SKM-1 treated with dmso at 0.1 percent for 144 hours (cell line): ENCODE measurements around the gene GABARAPL1.
"Not testable (repeated sequence)": the region's sequence is repeated elsewhere in the genome, so short reads cannot be mapped to it uniquely, and the experiment has no call there.

Experiments
- DNase-seq: peaks from one replicate; lab custom pipeline; 2025; ENCODE audit not compliant: unreplicated experiment; lab: John Stamatoyannopoulos, UW

GABARAPL1 gene

GRCh38 chr12:10212739-10213131 lies at the start of gene GABARAPL1:
GABARAPL1 (plus strand) TSS chr12:10212877; CDS start chr12:10213130, 253 bp downstream.
- DNase-seq: peak; percentile 26

DNA sequence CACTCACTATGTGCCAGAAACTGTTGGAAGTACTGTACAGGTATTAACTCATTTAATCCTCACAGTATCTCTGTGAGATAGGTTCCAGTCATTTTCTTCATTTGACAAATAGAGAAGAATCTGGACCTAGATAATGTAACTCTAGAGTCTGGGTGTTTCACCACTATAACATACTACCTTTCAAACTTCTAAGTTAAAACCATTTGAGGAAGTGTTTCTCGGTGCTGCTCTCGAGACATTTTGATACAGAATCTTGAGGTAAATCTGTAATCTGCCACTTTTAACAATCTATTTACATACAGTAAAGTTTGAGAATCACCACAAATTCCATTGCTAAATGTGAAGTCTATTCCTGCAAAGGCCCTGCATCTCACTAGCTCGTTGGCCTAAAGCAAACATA lies 49.6 kb upstream of the GABARAPL1 start:
- DNase-seq: peak; percentile 16

DNA sequence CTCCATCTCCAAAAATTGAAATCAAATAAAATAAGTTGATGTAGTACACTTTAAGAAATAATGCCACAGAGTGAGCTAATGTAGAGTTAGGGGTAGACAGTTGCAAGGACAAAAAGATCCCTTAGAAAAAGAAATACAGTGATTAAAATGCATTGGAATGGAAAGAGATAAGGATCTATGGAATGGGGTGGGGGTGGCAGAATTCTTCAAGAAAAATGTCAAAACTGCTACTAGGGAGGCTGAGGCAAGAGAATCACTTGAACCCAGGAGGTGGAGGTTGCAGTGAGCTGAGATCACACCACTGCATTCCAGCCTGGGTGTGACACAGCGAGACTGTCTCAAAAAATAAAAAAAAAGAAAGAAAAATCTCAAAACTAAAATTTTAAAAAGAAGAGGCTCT lies 47.3 kb upstream of the GABARAPL1 start:
- no peak for DNase-seq

GRCh38 chr12:10167599-10167998 lies 45.1 kb upstream of the GABARAPL1 start:
- peak; percentile 86 for DNase-seq

DNA sequence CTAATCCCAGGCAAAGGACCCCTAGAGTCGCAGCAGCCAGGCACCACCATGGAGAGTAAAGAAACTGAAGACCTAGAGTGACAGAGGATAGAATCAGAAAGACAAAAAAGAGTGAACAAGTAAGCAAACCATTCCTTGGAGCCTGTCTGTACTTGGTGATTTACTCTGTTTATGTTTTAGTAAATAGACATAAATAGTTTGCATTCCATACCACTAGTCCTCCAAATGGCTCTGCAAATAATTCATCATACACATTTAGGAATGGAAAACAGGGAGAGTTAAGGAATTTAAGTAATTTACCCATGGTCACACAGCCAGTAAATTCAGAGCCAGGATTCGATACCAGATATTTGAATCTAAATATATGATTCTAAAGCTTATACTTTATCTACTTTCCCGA lies 43.6 kb upstream of the GABARAPL1 start:
- no peak for DNase-seq

DNA sequence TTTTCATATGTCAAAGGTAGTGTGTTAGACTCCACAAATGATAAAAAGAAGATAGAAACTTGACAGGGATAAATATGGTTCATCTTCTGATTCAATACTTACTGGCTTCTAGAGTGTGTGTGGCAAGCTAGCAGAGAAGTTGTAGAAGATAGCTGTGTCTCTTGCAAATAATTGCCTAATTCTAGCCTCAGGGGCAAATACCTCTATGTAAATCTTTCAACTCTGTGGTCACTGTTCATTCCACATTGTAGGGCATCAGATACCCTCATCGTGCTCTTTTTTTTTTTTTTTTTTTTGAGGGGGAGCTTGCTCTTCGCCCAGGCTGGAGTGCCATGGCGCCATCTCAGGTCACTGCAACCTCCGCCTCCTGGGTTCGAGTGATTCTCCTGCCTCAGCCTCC lies 42.5 kb upstream of the GABARAPL1 start:
- DNase-seq: peak; percentile 41

GRCh38 chr12:10171973-10172728 lies 40.5 kb upstream of the GABARAPL1 start, which contains the start of gene OLR1:
OLR1 (minus strand) TSS chr12:10172132; CDS start chr12:10172077, 55 bp downstream.
- DNase-seq: peak; percentile 28

- no peak for DNase-seq
Observed at GRCh38 chr12:10174986-10175614, 37.6 kb upstream of the GABARAPL1 start.

DNA sequence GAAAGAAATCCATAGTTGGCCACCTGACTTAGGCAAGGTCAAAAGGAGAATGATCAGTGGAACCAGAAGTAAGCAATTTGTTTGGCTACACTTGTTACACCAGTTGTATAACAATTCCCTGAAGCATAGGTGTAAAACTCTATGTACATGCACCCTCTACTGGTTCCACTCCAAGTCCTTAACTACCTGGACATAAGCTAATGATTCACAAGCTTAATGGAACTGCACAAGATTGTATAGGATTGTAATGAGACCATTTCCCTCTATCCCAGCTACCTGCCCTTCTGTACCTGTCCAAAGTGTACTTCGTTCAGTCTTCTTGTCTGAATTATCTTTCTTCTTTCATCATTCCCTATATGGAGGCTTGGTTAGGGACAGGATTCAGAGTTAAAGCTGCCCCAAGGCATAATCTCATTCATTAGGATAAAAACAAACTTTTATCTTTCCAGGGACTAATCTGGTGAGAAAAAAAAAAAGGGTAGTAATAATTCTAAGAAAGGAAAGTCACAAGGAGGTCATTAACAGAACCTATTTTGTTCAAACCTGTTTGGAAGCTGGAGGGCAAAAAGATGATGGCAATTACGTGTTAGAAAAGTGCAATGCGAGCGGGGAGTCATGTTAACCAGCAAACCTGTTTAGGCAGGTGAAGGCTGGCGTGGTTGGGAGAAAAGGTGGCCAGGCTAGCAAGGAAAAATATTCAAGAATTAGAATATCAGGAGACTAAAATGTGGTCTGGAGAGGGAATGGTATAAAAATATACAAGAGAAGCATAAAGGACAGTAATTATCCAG lies 36.6 kb upstream of the GABARAPL1 start:
- no peak for DNase-seq

DNA sequence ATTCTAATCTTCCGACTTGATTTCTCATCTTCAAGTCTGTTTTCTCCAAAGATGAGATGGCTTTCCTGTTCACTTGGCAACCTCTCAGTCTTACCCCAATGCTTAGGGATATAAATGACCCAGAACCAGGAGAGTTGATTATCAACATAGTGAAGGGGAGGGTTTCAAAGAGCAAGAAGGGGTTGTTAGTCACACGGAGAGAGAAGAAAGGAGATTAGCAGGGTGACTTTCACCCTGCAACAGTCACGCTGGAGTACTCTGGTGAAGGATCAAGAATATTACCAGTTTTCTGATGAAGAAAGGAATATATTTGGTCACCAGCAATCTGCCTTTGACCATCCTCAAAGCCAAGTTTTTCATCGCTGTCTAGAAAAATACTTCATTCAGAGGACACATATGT lies 33.9 kb upstream of the GABARAPL1 start, which contains the start of gene TMEM52B:
TSS of gene TMEM52B (plus strand) at position 212 of the 400 bp plus-strand sequence. CDS start 543 bp downstream, outside the sequence.
- no peak for DNase-seq

DNA sequence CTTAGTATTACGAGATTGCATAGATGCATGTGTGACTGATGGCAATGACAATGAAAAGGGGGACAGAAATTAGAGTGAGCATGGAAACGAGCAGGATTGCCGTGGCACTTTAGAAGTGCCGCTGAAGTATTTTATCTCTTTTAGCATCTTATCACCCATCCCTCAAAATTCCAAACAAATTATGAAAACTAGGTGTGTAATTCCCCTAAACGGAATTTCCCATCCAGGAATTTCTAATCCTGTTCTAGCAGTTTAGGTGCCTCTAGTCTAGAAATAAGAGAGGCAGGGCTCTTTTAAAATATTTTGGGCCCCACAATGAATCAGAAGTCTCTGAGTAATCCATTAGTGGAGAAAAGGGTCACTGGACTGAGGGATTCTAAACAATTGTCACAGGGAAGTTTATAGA lies 32.9 kb upstream of the GABARAPL1 start:
- DNase-seq: no peak

GRCh38 chr12:10182354-10183049 lies 30.2 kb upstream of the GABARAPL1 start:
- no peak for DNase-seq

DNA sequence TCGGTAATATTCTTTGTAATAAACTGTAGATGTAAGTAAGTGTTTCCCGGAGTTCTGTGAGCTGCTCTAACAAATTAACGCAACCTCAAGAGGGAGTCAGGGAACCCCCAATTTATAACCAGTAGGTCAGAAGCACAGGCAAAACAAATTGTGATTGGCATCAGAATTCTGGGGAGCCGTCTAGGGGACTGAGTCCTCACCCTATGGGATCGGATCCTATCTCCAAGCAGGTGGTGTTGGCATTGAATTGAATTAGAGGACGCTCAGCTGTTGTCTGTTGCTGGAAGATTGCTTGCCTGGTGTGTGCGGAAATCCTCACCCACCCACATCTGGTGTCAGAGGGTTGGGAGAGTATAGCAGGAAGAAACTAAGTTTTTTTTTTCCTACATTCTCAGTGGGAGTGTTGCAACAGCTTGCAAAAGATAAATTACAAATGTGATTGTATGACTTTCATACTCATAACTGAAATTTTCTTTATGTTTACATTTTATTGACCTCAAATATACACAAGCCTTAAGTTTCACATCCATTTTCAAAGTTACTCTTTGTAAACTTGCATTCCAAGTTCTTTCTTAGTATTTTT lies 28.3 kb upstream of the GABARAPL1 start:
- DNase-seq: no peak

GRCh38 chr12:10186299-10186698 lies 26.4 kb upstream of the GABARAPL1 start:
- DNase-seq: no peak

DNA sequence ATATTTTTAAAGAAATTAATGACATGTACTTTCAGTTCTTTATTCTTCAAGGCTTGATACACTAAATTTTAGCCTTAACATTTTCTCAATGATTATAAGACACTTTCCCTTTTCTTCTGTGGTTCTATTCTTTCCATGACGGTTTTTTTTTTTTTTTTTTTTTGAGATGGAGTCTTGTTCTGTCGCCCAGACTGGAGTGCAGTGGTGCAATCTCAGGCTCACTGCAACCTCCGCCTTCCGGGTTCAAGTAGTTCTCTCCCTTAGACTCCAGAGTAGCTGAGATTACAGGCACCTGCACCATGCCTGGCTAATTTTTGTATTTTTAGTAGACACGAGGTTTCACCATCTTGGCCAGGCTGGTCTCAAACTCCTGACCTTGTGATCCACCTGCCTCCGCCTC lies 25.7 kb upstream of the GABARAPL1 start:
- DNase-seq: not testable (repeated sequence)

- DNase-seq: no peak
Observed at GRCh38 chr12:10189653-10190052, 23.0 kb upstream of the GABARAPL1 start.

- DNase-seq: peak; percentile 22
Observed at GRCh38 chr12:10190558-10191388, 21.9 kb upstream of the GABARAPL1 start.

- no peak for DNase-seq
Observed at GRCh38 chr12:10191865-10192264, 20.8 kb upstream of the GABARAPL1 start.

DNA sequence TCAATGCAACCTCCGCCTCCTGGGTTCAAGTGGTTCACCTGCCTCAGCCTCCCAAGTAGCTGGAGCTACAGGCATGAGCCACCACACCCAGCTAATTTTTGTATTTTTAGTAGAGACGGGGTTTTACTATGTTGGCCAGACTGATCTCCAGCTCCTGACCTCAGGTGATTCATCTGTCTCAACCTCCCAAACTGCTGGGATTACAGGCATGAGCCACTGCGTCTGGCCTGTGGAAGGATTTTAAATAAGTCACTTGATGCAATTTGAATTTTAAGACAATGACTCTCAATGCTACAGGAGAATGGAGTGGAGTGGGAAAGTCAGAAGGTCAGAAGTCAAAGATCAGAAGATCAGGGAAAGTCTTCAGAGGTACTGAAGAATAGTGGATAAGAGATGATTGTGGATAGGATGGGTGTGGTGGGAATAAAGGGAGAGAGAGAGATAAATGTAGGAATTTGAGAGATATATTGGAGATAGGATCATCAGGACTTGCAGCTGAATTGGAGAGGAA lies 18.5 kb upstream of the GABARAPL1 start:
- no peak for DNase-seq
